CD4-positive, alpha-beta T cell treated with Interferon gamma for 1 hour (primary cell): ENCODE data around the gene HPSE2.
"Not testable (repeated sequence)": the region's sequence is repeated elsewhere in the genome, so short reads cannot be mapped to it uniquely, and the experiment has no call there.

Experiments
- DNase-seq: peaks from one replicate; pipeline ENCODE4 v3.0.0-alpha.2; 2020

HPSE2 gene

GRCh38 chr10:99235658-99236626, at the start of gene HPSE2:
TSS of gene HPSE2 (minus strand) at chr10:99235852.
- DNase-seq = no peak

DNA sequence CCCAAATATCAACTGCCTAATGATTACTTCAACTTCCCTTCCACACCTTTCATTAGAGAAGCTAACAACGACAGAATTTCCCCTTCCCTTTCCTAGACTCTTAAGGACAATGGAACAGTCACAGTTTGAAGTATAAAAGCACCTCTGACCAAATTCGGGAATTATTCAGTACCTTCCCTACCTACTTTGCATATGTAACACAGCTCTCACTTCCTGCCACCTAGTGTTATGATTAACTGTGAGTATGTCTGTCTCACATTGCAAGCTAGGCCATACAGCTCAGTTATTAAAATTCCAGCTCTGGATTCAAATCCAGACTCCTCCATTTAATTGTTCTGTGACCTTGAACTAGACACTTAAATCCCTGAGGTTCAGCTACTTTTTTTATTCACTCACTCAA, 44.8 kb upstream of the HPSE2 start:
- no peak for DNase-seq

GRCh38 chr10:99279626-99280111, 44.0 kb upstream of the HPSE2 start:
- no peak for DNase-seq

DNA sequence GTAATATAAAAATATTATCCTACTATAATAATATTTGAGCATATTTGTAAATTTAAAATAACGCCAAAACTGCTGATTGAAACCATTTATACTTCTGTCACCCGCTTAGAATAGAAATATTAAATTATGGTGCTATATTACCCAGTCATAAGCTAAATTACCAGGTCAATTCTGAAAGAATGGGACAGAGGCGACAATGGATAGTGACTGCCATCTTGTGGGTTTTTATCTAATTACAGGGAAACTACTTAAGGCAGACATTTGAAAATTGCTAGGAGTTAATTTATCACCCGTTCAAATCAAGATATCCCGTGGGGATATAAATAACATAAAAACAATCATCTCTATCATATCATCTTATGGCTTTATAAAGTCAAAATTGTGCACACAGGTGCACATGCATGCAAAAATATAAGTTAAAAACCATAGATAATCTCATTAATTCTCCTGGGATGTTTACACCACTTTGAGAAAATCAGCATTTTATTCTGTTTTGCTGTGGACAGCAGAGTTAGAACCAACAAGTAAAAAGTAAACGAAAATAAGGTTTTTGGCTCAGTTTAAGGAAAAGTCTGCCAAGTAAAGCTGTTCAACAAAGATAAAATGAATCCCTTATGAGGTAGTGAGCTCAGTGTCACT, 41.3 kb upstream of the HPSE2 start:
- no peak for DNase-seq

GRCh38 chr10:99266383-99266782, 30.7 kb upstream of the HPSE2 start:
- no peak for DNase-seq

DNA sequence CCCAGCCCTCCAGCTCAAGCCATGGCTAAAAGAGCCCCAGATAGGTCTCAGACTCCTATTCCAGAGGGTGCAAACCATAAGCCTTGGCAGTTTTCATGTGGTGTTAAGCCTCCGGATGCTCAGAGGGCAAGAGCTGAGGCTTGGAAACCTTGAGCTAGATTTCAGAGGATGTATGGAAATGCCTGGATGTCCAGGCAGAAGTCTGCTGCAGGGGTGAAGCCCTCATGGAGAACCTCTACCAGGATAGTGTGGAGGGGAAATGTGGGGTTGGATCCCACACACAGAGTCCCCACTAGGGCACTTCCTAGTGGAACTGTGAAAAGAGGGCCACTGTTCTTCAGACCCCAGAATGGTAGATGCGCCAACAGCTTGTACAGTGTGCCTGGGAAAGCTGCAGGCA, 13.2 kb upstream of the HPSE2 start:
- no peak for DNase-seq

DNA sequence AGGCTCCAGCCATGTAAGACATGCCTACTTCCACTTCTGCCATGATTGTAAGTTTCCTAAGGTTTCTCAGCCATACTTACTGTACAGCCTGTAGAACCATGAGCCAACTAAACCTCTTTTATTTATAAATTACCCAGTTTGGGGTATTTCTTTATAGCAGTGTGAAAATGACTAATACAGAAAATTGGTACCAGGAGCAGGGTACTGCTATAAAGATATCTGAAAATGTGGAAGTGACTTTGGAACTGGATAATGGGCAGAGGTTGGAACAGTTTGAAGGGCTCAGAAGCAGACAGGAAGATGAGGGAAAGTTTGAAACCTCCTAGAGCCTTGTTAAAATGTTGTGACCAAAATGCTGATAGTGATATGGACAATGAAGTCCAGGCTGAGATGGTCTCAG, 12.2 kb upstream of the HPSE2 start:
- not testable (repeated sequence) for DNase-seq

DNA sequence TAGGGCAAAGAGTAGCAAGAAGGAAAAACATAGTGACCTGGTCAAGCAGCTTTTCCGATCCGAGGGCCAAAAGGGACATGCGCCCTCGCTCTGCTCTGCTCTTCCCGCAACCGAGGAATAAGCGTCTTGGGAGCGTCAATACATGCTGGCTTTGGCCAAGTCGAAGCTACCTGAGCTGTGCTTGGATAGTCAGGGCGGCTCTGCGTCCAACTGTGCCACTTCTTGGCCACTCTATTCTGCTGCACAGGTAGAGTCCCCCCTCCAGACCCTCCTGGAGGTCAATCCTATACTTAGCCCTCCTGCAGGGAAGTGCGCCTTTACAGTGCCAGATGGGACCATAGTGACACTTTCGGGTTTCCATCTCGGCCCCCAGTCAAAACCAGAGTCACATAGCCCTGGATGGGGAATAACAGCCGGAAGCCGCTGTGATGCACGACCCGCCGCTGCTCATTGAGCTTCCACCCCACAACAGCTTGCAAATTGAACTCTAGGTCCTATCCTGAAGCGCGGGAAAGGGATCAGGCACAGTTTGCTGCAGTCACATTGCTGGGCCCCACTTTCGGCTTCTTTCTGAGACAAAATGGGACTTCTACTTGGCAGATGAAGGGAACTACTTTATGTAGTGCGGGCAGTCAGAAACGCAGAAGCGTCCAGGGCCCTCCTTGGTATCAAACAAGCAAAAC, 1.1 kb upstream of the HPSE2 start:
- DNase-seq = no peak

DNA sequence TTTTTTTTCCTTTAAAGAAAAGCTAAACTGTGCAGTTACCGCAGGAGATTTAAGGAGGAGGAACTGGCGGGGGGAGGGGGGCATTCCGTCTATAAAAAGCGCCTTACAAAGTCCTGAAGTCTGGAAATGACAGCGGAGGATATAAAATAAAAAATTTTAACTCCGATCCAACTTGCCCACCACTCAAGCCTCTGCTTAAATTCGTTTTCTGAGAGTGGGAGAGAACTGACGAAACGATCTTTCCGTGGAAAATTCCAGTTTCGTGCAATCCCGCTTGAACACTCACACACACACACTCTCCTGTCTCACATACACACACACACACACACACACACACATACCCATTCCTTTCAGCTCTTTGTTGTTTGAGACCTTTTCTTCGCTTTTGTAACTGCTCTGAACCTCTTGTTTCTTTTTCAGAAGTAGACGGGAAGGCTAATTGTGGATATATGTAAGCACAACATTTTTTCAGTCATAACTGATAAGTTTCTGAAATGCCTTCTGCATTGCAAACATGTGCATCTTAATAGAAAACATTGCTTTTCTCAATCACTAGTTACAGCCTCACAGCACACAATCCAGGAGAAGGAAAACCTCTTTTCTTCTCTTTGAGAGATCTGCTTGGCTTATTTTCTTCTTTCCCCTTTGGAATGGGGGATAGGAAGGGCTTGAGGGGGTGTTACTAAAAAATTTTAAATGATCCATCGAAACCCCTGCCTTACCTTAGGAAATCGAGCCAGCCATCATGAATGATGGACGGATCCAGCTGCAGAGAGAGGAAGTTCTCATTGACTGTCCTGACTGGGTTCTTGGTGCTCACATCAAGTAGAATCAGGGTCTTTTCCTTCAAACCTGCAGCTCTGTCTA, 628 bp downstream of the HPSE2 start:
- DNase-seq = no peak

DNA sequence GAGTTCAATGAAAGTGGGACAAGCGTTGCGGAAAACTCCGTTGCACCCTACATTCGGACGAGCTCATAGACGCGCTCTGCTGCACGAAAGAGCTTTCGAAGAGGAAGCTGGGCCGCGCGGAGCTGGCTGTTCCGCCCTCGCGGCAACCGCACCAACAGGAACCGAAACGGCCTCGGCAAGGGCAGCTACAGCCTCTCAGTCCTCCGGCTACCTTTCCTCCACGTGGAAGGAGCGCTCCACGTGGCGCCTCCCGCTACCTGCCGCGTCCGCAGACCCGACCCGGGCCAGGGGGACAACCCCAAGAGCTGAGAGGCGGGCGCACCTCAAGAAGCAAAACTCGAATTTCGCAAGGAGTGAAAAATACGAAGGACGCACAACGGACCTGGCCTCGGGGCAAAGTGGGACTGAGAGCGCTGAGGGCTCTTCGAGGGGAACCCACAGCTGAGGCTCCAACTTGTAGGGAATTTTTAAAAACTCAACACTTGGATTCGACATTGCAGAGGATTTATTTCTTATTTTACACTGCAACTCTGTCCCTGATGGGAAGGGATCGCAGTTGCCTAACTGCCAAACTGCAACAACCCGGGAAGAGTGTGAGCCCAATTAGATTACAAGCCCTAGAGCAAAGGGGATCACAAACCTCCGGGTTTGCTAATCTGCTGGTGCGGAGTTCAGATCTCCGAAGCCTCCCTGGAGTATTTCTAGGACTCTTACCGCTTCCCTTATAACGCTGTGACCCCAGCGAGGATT, 1.4 kb downstream of the HPSE2 start:
- peak; percentile 58 for DNase-seq

GRCh38 chr10:99233689-99234037, 2.0 kb downstream of the HPSE2 start:
- no peak for DNase-seq

- no peak for DNase-seq
Measured at GRCh38 chr10:99233000-99233688, 2.5 kb downstream of the HPSE2 start.

- no peak for DNase-seq
Measured at GRCh38 chr10:99232360-99232999, 3.2 kb downstream of the HPSE2 start.

DNA sequence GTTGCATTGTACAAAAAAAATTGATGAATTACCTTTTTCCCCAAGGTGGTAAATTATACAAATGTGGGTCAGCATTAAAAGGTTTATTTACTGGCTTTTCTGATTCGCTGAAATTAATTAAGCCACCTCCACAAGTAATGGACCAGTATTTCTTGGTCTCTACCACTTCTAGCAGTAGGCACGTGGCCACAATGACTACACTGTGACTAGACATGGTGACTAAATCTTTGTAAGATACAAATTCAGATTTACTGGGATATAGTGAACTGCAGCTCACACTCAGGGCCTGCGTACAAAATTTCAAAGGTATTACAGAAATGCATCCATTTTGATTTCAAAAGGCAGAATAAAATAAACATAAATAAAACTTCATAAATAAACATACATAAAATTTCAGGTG, 10.9 kb downstream of the HPSE2 start:
- DNase-seq = no peak

GRCh38 chr10:99207340-99207739, 28.3 kb downstream of the HPSE2 start:
- DNase-seq = no peak

GRCh38 chr10:99203310-99203709, 32.3 kb downstream of the HPSE2 start:
- DNase-seq = no peak

DNA sequence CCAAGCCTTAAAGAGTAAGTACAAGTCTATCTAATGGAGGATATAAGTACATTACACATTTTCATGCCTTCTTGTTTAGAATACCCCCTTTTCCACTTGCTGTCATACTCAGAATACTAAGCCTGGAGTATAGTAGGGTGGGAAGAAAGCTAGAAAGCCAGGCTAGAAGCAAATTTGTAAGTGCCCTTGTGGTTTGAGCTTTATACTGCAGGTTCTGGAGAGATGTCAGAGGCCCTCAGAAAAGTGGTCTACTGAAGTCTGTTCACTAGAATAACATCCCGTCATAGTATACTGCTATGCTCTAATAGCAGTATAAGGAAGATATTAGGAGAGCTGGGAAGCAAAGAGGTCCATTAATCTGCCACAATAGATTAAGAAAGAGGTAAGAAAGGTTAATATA, 62.7 kb downstream of the HPSE2 start:
- DNase-seq = no peak

DNA sequence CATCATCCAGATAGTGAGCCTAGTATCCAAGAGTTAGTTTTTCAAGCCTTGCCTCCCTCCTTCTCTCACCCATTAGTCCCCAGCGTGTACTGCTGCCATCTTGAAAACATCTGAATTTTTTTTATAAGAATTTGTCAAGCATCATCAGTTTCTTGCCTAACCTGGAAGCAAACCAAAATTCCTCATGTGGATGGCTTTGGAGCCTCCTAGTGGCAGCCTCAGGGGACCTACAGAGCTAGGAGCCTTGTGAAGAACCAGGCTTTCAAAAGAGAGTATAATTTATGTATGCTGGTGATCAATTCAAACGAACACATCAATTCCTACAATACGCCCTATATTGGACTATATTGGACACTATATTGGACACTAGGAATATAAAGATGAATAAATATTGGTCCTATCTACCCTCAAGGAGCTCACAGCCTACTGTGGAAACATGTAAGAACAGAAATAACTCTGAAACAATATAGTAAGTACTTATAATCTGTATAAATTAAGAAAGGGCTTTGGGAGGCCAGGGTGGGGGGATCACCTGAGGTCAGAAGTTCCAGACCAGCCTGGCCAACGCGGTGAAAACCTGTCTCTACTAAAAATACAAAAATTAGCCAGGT, 63.4 kb downstream of the HPSE2 start:
- no peak for DNase-seq

DNA sequence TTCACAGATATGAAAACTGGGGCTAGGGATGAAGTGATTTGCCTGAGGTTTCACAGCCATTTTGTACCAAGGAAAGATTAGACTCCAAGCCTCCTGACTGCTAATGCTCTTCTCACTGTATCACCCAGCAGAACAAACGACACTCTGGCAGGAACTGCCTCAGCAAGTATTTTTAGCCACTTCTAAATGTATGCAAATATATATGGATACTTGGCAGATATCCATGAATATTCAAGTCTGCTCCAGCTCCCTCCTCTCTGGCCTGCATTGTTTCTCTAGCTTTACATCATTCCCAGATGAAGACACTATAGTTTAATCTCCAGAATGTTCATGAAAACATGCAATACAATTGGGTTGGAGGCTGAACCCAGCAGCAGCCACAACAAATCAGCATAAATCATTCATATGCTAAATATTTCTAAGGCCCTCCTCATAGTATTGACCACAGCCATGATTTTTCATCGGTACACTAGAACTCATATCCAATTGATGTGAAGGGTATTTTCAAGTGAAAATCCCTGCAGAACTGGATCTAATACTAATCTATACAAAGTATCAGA, 65.5 kb downstream of the HPSE2 start:
- DNase-seq = no peak

GRCh38 chr10:99161165-99161564, 74.5 kb downstream of the HPSE2 start:
- DNase-seq = no peak
